Uterus (tissue), 4 donors: Measurements from ENCODE around the gene PLIN4. TPM values are rescaled to one million over a fixed set of nuclear protein-coding genes. Genes with fewer than 3 reads are reported as not detected.
"Not testable (repeated sequence)": the region's sequence is repeated elsewhere in the genome, so short reads cannot be mapped to it uniquely, and the experiment has no call there.

Source experiments
- DNase-seq, 2 donors: peaks; one replicate each; pipeline ENCODE4 v3.0.0-alpha.2; 2019 to 2020
- H3K27ac ChIP-seq, 2 donors: fragments of 200-600 bp; sonication (generic); 1 replicate in 1 of 2; 2 replicates in 1 of 2; pipeline ENCODE4 v1.5.1; 2016 to 2018
- H3K27me3 ChIP-seq, 2 donors: fragments of 200-600 bp; sonication (generic); one replicate each; pipeline ENCODE4 v1.5.1; 2018 to 2019; ENCODE audit warnings: control low read depth in 1 of 2
- H3K36me3 ChIP-seq, 2 donors: fragments of 200-600 bp; sonication (generic); one replicate each; pipeline ENCODE4 v1.5.1; 2019; ENCODE audit warnings: control low read depth in 1 of 2
- H3K4me1 ChIP-seq, 2 donors: fragments of 200-600 bp; sonication (generic); one replicate each; pipeline ENCODE4 v1.5.1; 2018 to 2019; ENCODE audit warnings: control low read depth in 1 of 2
- H3K4me3 ChIP-seq, 2 donors: fragments of 200-600 bp; sonication (generic); 1 replicate in 1 of 2; 2 replicates in 1 of 2; pipeline ENCODE4 v1.5.1; 2018 to 2019; ENCODE audit warnings: mild to moderate bottlenecking in 1 of 2
- H3K9me3 ChIP-seq, 2 donors: fragments of 200-600 bp; sonication (generic); one replicate each; pipeline ENCODE4 v1.5.1; 2019; ENCODE audit warnings: control low read depth in 1 of 2
- CTCF ChIP-seq, 4 experiments: fragments of 200-600 bp in 2 of 4; fragments of 450-650 bp in 2 of 4; sonication (generic) in 2 of 4; IDR thresholded peaks; one replicate each; pipeline ENCODE4 v1.5.1; 2016 to 2019; ENCODE audit warnings: antibody characterized with exemption in 4 of 4, mild to moderate bottlenecking in 2 of 4, moderate library complexity in 1 of 4
- POLR2A ChIP-seq, 2 donors: fragments of 450-650 bp; IDR thresholded peaks; one replicate each; pipeline ENCODE4 v1.6.1; 2016; ENCODE audit warnings: antibody characterized with exemption in 2 of 2, mild to moderate bottlenecking in 1 of 2, moderate library complexity in 1 of 2
- intact Hi-C: fragments of 100-400 bp; cut with DNase I; formaldehyde crosslinking; loops from one replicate; pipeline ENCODE4 v1.15.1; 2023; ENCODE audit warnings: low total_unique reads
- total RNA-seq, 4 donors: library from RNA; depleted of rRNA in 3 of 4; stranded (reverse); fragments of >200 nt in 3 of 4; gene quantifications; one replicate each; pipeline versions ENCODE4 v1.1.0 to v1.2.4, GENCODE V29; 2014 to 2023
- donor health status: DM: yes; HTN: yes; CAD: no.

Gene PLIN4
- total RNA-seq, 4 donors from 2014 or later: 7.9 to 78.3 (median 16.2) TPM

DNA sequence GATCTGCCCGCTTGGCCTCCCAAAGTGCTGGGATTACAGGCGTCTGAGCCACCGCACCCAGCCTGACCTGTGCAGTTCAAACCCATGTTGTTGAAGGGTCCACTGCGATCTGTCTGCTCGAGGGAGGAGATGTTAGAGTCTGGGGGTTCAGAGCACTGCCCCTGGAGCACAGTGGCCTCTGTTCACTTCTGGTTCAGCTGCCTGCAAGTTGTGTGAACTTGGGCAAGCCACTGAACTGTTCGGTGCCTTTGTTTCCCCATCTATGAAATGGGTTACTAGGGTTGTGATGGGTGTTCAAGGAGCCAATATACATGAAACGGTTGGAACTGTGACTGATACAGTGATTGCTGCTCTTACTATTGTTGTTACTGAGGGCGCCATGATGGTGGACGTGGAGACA is 15.0 kb upstream of the PLIN4 start:
- Histone ChIP-seq H3K36me3 (no peaks in the 10 kb centered on the region), H3K4me1 (no peaks in the 10 kb centered on the region), H3K27ac (no peak overlapping the region), H3K9me3 (no peaks in the 10 kb centered on the region), H3K27me3 (no peaks in the 10 kb centered on the region), H3K4me3 (no peak overlapping the region)
- no peak for DNase-seq
- intact Hi-C loops: no loop called here
- TF ChIP-seq CTCF (IDR thresholded peaks at IDR 0.05) (no peak), POLR2A (IDR thresholded peaks at IDR 0.05) (no peak)

DNA sequence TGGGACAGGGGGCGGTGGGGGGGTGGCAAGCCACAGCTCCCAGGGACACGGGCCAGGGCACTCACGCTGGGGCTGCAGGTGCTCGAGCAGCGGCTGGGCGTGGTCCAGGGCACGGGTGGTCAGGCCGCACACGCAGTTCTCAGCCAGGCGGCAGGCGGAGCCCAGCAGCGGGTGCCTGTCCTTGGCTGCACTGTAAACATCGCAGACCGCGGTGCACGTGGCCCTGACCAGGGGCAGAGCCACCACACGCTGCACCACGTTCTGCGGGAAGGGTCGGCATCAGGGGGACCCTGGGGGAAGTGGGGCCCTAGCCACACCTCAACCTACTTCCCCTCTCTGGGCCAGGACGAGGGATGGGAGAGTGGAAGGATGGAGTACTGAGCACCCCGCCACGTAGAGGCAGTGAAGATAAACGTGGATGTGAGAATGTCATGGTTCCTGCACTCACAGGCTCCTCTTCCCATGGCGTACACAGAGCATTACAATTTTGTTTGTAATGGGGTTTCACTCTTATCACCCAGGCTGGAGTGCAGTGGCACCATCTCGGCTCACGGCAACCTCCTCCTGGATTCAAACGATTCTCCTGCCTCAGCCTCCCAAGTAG is 13.4 kb upstream of the PLIN4 start:
- Histone ChIP-seq H3K36me3 (no peaks in the 10 kb centered on the region), H3K4me3 (no peak overlapping the region), H3K27ac (no peak overlapping the region), H3K27me3 (no peaks in the 10 kb centered on the region), H3K4me1 (no peaks in the 10 kb centered on the region), H3K9me3 (no peaks in the 10 kb centered on the region)
- DNase-seq: no peak
- TF ChIP-seq CTCF (IDR thresholded peaks at IDR 0.05): no peak
- no peak for TF ChIP-seq POLR2A (IDR thresholded peaks at IDR 0.05)
- intact Hi-C loops: no loop called here

DNA sequence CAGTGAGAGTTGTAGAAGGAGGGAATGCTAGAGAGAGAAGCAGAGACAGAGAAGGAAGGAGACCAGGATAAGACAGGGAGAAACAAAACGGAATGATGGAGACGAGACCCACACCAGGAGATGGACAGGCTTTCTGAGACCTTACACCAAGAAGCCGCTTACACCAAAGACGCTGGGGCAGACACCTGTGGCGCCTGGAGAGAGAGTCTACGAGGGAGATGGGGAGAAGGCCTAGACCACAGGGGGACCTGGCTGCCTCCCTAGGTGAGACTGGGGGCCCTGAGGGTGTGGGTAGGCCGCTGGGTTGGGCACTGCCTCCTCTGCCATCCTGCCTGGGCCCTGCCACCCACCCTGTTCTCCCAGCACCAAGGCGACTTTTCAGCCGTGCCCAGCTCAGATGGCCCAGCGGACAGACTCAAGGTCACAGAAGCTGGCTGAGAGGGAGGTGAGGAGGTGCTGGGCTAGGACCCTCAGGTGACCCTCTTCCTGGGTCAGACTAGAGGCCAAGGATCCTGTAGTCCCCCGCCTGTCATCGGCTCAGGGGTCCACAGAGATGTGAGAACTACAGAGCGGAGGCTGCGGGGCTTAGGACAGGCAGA is 11.7 kb upstream of the PLIN4 start:
- no peak for DNase-seq
- no peaks in the 10 kb centered on the region for H3K4me1 ChIP-seq
- no peaks in the 10 kb centered on the region for H3K36me3 ChIP-seq
- H3K27ac ChIP-seq: no peak overlapping the region
- no peak overlapping the region for H3K4me3 ChIP-seq
- intact Hi-C loops: no loop called here
- no peaks in the 10 kb centered on the region for H3K9me3 ChIP-seq
- H3K27me3 ChIP-seq: no peaks in the 10 kb centered on the region
- TF ChIP-seq POLR2A (IDR thresholded peaks at IDR 0.05): no peak
- TF ChIP-seq CTCF (IDR thresholded peaks at IDR 0.05): no peak

DNA sequence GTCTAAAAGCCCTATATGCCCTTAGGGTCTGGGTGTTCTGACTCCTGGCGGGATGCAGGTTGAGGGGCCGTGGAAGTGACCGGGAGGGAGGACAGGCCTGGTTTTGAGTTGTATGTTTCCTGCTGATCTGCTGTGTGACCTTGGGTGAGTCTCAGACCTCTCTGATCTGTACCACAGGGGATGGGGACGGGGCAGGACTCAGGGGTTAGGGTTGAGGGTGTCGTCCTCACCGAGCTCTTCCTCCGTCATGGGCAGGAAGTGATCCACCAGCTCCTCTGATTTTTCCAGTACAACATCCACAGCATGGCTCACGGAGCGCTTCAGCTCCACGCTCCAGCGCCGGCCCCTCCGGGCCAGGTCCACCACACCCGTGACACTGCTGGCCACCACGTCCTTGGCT is 10.6 kb upstream of the PLIN4 start:
- TF ChIP-seq POLR2A (IDR thresholded peaks at IDR 0.05) (no peak), CTCF (IDR thresholded peaks at IDR 0.05) (no peak)
- no peaks in the 10 kb centered on the region for H3K36me3 ChIP-seq
- no peak for DNase-seq
- no peak overlapping the region for H3K4me3 ChIP-seq
- H3K27me3 ChIP-seq: no peaks in the 10 kb centered on the region
- H3K4me1 ChIP-seq: no peaks in the 10 kb centered on the region
- intact Hi-C loops: no loop called here
- no peak overlapping the region for H3K27ac ChIP-seq
- no peaks in the 10 kb centered on the region for H3K9me3 ChIP-seq

GRCh38 chr19:4527377-4527776 is 9.1 kb upstream of the PLIN4 start:
- DNase-seq, H3K36me3 ChIP-seq, H3K4me3 ChIP-seq, H3K27ac ChIP-seq, intact Hi-C loops, H3K27me3 ChIP-seq, H3K4me1 ChIP-seq, H3K9me3 ChIP-seq: not testable (repeated sequence)
